Stimulated activated CD4-positive, alpha-beta T cell treated with anti-CD3 and anti-CD28 coated beads, Interleukin-1b, Interleukin-23, amount 100 ng/mL, for 1 hour (primary cell): ENCODE results near the gene TPRKB.
"Not testable (repeated sequence)": the region's sequence is repeated elsewhere in the genome, so short reads cannot be mapped to it uniquely, and the experiment has no call there.

Source experiments
- DNase-seq, 2 donors: peaks; one replicate each; pipeline ENCODE4 v3.0.0-alpha.2; 2020; ENCODE audit warnings: low read depth in 2 of 2

TPRKB gene

DNA sequence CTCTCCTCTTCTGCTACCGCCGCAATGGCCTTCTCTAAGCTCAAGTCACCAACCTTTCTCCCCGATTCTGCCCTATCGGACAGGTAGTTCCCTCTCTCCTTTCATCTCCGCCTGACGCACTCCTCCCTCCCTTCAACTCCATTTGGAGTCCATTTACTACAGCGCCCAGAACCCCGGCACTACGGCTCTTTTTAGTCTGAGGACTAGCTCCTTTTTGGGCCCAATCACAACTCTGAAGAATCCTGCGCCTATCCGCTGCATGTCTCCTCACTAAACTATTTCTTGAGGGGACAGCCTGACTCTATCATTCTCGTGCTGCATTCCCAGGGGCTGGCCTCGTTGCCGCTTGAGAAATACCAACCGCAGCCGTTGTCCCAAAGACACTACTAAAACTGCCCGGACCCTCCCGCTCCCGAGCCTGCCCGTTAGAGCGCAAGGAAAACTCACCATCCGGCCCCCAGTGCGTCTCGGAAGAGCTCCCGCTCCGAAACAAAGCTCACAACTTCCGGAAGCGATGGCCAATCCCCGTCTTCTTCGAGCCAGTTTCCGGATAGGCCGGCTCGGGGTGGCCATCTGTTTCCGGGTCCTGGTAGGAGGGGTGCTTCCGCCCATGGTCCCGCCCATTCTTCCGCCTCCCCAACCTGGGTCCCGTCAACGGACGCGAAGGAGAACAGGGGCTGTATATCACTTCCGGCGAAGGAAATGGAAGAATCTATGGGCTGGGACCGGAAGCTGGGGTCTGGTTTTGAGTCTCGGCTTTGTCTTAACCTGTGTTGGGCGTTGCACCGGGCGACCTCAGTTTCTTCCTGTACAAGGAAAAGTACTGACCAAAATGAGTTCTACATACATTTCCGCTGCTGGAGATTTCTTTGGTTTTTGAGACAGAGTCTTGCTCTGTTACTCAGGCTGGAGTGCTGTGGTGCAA lies at the start of gene TPRKB:
TPRKB (minus strand) TSS at position 491 of the 925 bp plus-strand sequence. CDS start 2,776 bp downstream, outside the sequence.
- DNase-seq = peak; percentile 82 to 87

DNA sequence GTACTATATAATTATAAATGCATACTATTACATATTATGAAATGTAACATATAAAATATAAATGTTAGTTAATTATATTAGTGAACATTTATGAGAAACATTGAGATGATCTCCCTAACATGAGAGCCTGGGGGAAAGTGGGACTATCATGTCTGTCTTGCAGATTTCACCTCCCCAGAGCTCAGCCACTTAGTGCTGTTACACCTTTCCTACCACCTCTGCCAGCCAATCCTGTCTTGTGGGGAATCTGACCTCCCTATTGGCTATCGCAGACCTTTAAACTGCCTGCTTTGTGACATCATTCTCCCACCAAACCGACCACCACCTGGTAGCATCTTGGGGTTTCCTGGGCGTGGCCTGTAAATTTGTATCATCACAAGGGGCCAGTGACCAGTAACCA lies 46.7 kb upstream of the TPRKB start, which contains the start of gene C2orf78:
C2orf78 (plus strand) TSS at position 301 of the 400 bp plus-strand sequence. CDS start 127 bp downstream, outside the sequence.
- DNase-seq = not testable (repeated sequence)

DNA sequence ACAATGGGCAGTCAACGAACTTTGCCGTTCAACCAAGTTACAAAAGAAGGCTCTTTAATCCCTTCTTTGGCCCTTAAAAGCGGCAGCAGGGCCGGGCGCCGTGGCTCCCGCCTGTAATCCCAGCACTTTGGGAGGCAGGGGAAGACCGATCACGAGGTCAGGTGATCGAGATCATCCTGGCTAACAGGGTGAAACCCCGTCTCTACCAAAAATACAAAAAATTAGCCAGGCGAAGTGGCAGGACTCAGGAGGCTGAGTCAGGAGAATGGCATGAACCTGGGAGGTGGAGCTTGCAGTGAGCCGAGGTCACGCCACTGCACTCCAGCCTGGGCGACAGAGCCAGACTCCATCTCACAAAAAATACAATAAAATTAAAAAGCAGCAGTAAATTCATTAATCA lies 46.3 kb upstream of the TPRKB start:
- not testable (repeated sequence) for DNase-seq

DNA sequence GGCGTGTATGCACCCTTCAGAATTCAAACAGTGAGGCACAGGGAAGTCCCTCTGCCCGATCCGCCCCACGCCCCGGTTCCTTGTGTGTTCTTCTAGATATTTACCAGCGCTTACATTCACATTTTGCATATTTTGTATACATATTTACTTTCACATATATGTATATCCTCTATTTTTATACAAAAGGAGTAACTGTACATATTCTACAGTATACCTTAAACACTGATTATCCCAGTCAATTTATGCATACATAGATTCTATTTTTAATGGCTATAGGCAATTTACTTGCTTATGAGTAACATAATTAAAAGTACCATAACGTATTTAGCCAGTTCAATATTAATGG lies 43.1 kb upstream of the TPRKB start:
- no peak for DNase-seq

DNA sequence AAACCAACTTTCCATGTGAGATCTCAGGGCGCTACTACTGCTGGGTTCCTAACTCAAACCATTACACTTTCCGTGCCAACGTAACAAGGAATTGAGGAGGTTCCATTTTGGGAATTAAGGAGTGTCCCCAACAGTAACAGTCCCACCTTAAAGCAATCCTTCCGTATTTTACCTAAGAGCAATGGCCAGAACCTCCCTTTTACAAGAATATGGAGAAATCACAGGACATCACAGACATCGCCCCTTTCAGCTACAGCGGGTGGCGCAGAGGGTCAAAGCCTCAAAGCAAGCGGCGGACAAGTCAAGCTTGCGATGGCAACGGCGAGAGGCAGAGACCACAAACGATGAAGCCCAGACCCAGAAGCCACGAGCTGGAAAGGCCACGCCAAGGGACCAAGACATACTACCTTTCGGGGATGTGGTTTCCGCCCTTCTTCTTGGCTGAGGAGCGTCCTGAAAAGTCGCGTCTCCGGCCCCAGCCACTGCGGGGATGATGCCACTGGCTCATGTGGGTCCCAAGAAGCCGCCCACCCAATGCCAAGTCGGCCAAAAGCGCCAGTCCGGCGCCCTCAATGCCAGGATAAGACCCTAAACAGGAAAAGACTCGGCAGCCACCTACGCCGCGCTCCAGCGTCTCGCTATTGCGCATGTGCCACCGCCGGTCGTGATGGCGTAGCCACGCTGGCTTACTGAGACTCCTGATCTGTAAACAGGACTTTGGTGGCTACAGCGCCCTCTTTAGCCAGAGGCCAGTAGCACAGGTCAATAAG lies 42.5 kb upstream of the TPRKB start, which contains the start of gene DUSP11:
DUSP11 (minus strand) TSS at position 637 of the 770 bp plus-strand sequence; CDS start at position 508, 129 bp downstream.
- peak; percentile 89 to 95 for DNase-seq

DNA sequence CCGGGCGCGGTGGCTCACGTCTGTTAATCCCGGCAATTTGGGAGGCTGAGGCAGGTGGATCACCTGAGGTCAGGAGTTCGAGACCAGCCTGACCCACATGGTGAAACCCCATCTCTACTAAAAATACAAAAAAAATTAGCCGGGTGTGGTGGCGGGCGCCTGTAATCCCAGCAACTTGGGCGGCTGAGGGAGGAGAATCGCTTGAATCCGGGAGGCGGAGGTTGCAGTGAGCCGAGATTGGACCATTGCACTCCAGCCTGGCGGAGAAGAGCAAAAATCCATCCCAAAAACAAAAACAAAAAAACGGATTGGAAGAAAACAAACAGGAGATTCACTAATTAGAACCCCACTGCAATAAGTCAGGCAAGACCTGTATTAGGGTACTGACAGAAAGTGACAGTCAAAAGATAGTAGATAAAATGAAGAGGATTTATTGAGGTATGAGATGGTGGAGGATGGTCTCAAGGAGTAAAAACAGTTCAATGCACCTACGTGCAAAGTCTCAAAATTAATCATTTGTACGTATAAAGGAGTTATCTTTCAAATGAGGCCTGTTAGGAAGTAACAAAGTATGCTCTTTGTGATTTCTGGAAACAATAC lies 41.8 kb upstream of the TPRKB start:
- DNase-seq = not testable (repeated sequence)

DNA sequence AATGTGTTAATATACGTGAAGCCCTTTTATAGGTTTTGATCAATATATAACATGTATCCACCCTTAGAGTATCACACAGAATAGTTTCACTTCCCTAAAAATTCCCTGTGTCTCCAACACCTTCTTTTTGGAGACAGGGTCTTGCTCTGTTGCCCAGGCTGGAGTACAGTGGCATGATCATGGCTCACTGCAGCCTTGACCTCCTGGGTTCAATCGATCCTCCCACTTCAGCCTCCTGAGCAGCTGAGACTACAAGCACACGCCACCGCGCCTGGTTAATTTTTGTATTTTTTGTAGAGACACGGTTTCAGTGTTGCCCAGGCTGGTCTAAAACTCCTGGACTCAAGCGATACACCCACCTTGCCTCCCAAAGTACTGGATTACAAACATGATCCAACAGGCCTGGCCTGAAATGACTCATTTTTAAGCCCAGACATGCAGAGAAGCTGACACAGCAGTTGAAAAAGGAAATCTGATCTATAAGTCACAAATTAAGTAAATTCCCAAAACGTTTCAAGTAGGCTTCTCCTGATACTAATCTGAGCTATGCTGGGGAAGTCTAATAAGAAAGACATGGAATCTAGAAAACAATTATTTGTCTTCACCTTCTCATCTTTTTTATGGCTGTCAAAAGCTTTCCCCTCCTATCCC lies 39.8 kb upstream of the TPRKB start:
- DNase-seq = no peak

DNA sequence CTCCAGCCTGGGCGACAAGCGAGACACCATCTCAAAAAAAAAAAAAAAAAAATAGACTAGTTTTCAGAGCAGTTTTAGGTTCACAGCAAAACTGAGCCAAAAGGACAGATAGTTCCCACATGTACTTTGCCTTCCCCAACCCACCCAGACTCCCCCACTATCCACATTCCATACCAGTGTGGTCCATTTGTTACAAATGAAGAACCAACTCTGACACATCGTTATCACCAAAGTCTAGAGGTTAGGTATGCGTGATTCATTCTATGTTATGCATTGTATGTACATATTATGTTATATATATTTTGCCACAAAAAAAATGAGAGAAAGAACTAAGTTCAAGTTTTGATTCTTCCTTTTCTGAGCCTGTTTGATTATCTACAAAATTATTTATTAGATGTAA lies 39.2 kb upstream of the TPRKB start:
- DNase-seq = no peak

DNA sequence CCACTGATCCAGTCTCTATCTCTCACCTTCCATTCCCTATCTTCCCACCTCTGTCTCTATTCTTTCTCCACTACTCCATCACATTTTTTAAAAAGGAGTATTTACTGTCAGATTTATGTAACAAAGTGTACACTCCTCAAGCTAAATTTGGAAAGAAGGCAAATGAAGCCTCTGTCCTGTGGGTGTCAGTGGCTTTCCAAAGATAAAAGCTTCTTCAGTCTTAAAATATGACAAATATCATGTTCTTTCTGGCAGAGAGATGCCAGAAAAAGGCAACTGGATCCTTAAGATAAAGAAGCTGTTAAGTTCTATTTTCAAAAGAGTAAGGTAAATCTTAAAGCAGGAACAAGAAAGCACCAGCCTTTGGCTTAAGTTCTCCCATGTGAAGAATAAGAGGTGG lies 35.7 kb upstream of the TPRKB start:
- DNase-seq = no peak

DNA sequence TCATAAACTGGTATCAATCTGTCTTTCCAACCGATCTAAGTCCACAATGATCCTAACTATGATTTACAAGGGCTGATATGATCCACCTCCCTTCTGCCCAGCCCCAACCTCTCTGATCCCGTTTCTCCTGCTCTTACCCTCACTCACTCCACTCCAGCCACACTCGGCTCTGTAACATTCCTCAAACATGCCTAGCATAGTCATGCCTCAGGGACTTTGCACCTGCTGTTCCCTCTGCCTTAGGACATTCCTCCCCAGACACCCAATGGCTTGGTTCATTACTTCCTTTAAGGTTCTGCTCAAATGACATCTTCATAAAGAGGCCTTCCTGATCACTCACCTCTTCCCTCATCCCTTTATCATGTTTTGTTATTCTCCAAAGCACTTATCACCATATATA lies 33.6 kb upstream of the TPRKB start:
- no peak for DNase-seq

DNA sequence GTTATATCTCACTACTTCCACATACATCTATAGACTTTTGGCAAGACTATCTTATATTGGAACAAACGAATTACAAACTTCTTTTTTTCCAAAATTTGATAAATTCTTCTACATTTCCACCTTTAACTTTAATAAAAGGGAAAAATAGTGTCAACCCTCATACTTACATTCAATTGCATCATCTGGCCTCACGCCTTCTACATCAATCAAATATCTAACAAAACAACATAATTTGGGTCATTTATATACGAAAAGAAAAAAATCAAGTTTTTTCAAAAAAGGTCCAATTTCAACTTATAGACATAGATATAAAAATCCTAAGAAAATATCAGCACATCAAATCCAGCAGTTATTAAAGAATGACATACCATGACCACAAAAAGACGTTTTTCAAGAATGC lies 29.8 kb upstream of the TPRKB start:
- DNase-seq = no peak

DNA sequence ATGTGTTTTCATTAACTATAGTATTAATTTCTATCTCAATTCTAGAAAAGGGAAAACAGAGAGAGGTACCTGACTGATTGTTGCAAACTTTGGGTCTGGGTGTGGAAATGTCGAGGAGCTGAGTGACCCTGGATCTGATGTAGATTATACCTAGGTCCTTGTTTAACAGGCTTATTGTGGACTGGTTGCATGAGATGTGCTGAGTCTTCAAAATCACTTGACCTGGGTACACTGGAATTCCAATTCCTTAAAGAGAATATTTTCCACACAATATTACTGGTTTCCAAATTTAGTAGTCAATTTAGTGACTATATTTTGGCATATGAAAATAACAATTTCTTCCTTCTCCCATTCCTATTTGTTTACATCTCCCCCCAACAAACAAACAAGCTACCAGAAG lies 29.2 kb upstream of the TPRKB start:
- no peak for DNase-seq

DNA sequence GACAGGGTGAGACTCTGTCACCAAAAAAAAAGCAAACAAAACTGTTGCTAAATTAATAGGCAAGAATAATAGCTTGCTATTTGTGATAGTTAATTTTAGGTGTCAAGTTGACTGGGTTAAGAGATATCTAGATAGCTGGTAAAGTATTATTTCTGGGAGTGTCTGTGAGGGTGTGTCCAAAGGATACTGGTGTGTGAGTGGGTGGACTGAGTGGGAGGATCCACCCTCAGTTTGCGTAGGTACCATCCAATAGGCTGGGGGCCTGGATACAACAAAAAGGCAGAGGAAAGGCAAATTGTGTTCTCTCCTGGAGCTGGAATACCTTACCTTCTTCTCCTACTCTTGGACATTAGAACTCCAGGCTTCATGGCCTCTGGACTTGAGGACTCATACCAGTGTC lies 27.8 kb upstream of the TPRKB start:
- no peak for DNase-seq

DNA sequence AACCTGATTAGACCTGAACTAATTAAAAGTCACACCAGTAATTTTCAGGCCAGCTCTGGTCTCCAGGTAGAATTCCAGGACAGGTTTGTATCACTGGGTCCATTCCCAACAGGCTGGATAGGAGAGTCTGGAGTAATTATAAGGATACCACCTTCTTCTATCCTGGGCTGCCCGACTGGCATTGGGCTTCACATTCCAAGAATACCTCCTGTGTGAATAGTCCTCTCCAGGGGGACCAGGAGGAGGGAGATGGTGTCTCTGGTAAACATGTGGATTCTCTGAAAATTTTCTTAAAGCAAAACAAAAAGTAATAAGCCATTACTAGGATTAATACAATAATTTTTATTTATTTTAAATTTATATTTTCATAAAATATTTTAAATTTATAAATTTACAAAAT lies 25.4 kb upstream of the TPRKB start:
- no peak for DNase-seq

DNA sequence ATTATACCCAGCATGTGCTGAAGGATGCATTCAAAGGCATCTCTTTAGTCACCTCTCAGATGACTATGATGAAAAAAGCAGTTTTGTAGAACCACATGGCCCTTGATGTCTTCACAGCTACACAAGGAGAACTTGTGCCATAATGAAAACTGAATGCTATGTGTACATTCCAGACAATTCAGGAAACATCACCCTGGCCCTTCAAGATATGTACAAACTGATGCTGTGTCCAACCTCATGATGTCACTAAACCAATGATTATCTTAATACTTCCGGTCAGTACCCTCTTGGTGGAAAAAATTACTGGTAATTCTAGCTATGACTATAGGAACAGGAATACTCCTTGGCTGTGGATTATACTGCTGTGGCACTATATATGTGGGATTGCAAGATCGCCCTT lies 22.8 kb upstream of the TPRKB start:
- DNase-seq = no peak

DNA sequence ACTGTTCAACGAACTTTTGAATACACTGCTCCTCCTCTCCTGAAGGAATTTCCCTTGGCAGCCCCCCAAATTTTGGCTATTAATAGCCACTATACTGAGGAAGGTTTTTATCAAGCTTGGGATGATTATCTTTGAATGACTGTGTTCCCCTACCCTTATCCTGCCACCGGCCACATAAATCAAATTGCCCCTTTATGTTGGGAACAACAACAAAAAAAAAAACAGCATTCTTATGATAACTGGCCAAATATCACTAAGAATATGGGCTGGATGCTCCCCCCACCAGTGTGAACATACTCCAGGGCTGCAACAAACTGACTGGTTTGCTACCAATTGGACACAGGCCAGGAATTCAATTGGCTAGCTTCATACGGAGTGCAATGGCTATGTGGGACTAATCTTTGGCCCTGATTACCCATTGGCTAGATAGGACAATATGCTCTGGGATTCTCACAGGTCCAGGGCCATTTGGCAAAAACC lies 22.2 kb upstream of the TPRKB start:
- no peak for DNase-seq

DNA sequence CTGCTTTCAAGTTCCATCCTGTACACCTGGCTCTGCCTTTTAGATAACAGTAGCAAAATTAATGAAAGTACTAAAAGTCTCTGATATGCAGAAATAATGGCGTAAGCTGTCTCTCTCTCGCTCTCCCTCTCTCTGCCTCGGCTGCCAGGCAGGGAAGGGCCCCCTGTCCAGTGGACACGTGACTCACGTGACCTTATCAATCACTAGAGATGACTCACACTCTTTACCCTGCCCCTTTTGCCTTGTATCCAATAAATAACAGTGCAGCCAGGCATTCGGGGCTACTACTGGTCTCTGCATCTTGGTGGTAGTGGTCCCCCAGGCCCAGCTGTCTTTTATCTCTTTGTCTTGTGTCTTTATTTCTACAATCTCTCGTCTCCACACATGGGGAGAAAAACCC lies 17.2 kb upstream of the TPRKB start:
- DNase-seq = not testable (repeated sequence)

DNA sequence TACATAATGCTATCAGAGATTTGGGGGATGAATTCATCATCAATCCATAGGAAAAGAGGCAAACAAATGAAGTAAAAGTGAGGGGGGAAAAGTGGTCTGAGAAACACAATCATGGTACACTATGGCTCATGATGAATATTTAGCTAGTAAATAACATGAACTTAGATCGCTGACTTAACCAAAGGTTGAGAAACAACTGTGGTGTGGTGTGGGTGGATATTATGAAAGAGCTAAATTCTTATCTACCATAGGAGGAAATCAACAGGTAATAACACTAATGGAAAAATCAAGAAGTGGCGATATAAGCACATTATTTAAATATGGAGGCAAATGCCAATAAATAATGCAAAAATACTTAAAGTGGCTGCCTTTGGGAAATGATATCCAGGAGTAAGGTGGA lies 12.2 kb upstream of the TPRKB start:
- DNase-seq = no peak

DNA sequence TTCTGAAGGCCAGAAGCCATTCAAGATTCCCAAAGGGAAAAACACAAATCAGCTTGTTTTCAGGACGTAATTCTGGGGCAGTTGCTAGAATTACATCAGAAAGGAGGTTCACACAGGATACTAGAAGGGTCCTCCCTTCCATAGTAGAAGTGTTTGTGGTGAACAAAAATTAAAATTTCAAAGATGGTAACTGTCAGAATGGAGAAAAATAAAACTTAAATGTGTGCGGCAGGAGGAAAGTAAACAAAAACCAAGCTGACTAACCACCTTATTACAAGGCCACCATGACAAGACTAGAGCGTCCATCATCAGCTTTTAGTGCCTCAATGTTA lies 9.7 kb upstream of the TPRKB start:
- DNase-seq = no peak

DNA sequence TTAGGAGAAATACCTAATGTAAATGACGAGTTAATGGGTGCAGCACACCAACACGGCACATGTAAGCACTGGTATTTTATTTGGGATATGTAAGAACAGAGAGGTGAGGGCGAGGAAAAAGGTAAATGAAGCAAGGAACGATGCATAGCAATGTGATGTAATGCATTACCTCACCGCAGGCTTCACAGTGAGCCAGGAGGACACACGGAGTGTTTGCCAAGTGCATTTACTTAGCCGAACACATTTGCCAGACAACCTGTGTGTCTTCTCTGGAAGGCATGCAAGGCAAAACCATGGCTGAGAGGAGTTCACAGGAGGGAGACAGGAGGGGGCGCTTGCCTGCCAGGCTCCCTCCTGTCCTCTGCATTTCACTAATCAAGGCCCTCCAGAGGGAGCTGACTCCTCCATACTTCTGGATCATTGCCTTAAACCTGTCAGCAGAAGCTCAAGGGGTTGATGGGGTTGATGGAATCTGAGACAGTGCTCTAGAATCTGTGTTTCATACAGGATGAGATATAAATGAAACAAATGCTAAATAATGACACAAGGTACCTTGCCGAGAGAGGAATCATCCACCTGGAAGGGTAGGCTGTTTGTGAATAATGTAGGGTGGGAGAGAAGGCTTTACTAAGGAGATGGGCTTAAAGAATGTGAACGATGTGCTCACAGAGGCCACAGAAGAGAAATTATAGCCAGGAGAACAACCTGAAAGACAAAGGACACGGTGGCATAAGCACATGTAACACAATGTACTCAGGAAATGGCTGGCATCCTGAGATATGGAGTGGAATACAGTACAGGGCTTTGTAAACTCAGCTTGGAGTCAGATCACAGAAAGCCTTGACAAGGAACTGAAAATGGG lies 9.1 kb upstream of the TPRKB start:
- DNase-seq = no peak

DNA sequence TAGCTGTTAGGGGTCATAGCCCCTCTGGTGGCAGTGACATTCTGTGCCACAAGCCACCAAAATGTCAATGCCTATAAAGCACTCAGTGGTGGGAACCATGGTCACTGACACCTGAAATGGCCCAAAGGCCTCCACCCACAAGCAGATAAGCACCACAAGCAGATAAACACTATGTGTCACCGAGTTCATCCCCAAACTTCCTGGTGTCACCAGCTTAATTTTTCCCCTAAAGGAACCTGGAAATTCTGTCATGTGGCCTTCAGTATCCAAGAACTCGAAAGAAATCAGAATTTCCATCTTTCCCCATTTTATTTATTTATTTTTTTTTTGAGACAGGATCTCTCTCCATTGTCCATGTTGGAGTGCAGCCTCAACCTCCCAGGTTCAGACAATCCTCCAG lies 3.6 kb upstream of the TPRKB start:
- DNase-seq = no peak
